GM04504 (cell line): ENCODE results near the gene ADRA2B.

ENCODE experiments used
- DNase-seq: peaks from one replicate; pipeline ENCODE4 v3.0.0-alpha.2; 2012; ENCODE audit warnings: low read depth

Gene ADRA2B

GRCh38 chr2:96116879-96117533 lies 635 bp upstream of the ADRA2B start:
- peak; percentile 7 for DNase-seq

GRCh38 chr2:96115631-96116423 lies 544 bp downstream of the ADRA2B start:
- DNase-seq: no peak

- no peak for DNase-seq
Measured at GRCh38 chr2:96114903-96115581, 1.3 kb downstream of the ADRA2B start.

GRCh38 chr2:96114546-96114902 lies 1.8 kb downstream of the ADRA2B start:
- DNase-seq: no peak

GRCh38 chr2:96113951-96114350 lies 2.4 kb downstream of the ADRA2B start:
- no peak for DNase-seq

DNA sequence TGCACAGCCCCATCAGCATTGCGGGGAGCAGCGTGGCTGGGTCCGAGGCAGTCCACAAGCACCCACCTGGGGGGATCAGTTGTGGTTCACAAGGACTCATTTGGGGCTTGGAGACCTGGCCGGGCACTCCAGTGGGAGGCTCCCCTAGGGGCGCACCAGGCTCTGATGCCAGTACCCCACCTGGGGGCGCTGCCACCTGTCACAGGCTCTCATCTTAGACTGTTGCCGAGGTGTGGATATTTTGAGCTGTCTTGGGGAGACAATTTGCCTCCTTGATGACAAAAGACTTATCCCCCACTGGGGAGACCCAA lies 3.0 kb downstream of the ADRA2B start:
- DNase-seq: no peak

DNA sequence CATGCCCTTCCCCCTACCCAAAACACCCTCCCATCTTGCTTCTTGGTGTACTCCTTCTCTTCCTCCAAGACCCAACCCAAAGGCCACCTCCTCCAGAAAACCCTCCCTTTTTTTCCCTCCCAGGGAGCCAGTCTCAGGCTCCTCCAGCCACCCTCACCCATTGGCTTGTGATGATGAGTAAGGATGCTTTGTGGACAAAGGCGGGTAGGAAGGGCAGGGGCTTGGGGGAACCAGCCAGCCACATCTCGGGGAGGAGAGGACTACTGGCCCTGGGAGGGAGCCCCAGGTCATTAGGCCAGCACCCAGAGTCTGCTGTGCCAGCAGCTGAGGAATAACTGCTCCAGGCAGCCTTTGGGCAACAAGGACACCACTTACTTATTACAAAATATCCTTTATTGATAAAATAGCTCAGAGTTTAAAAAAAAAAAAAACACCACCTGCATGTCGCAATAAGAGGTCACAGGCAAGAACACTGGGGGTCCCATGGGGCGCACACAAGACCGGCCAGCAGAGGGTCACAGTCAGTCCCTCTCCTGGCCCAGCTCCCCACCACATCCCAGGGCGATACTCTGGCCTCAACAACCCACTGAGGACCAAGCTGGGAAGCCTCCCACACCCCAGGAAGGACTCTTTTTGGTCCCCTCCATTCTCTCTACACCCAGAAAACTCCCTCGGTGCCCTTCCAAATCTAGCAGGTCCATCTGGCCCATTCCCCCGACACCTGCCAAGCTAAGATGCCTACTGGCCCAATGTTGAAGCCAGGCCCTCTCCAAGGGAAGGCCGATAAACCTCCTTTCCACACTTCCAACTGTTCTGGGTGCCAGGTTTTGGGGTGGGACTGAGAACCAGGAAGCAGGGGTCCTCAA lies 3.6 kb downstream of the ADRA2B start:
- no peak for DNase-seq

DNA sequence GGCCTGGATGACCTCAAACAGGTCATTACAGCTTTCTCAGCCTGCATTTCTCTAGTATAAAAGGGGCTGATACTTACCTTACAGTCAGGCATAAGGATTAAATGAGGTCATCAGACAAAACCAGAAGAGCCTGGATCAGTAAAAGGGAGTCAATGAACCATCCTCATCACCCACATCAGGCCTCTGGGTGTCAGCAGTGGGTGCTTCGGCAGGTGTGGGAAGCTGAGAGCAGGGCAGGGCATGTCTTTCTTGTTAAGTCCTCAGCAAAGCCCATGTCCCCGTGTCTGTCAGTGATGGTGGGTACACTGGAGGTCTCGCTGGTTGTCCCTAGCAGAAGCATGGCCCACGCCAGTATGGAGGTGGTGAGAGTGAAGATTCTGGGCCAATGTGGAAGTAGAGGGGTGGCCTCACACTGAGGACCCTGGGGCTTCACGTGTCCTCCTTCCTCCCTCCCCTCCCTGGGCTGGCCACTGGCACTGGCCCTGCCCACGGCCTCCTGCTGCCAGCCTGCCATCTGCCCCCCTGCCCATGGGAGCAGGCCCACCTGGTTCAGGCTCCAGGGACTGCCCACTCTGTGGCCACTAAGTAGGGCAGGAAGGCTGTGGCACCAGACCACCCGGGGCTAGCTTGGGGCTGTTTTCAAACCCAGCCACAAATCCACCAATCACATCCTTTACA lies 4.4 kb downstream of the ADRA2B start:
- DNase-seq: no peak

- no peak for DNase-seq
Measured at GRCh38 chr2:96111257-96111640, 5.1 kb downstream of the ADRA2B start.

- DNase-seq: no peak
Measured at GRCh38 chr2:96110621-96111256, 5.6 kb downstream of the ADRA2B start.

DNA sequence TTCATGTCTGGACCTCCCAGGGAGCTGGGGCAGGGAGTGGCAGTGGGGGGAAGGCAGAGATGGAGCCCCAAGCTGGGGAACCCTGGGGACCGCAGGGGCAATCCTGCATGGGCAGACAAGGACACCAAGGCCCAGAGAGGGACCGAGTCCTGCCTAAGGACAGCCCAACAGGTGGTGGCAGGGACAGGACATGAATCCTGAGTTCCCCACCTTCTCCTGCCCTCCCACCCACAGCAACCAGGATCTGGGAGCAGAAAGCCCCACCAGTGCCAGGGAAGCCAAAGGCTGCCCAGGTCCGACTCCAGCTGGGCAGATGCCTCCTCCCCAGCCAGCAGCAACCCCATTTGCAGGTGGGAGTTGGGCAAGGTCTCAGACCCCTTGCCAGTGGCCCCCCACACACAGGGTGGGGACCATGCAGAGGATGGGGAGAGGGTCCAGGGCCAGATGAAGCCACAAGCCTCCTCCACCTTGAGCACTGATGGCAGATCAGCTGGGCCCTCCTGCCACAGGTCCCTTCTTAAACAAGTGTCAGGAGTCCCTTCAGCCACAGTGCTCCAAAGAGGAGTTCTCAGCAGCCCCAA lies 6.3 kb downstream of the ADRA2B start:
- no peak for DNase-seq

- DNase-seq: no peak
Measured at GRCh38 chr2:96109361-96109680, 7.0 kb downstream of the ADRA2B start.

- peak; percentile 10 for DNase-seq
Measured at GRCh38 chr2:96108541-96109360, 7.6 kb downstream of the ADRA2B start.

DNA sequence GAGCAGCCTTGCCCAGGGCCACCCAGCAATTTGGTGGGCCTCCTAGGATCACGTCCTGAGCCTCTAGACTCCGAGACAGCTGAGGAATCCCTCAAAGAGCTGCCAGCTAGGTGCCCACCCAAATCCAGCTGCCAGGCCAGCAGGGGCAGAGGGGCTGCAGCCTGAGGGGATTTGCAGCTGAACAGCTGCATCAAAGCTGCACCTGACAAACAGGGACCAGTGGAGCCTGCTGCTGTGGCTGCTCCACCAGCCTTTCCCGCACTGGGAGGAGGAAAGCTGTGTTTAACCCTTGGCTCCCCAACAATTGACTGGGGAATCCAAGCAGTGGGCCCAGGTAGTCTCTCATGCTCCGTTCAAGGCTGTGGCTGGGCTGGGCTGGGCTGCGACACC lies 8.2 kb downstream of the ADRA2B start:
- no peak for DNase-seq

DNA sequence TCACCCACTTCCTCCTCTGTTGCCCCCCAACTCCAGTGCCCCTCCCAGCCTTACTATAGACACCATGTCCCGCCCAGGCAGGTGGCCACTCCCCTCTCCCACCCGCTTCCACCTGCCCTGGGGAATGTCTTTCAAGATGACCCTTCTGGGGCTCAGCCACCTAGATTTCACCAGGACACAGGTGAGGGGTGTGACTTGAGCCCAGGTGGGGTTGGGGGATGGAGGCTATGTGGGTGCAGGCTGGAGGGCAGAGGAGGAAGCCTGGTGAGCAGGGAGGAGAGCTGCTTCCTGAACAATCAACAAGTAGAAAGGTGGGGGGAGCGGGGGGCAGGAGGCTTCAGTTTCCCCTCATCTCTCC lies 8.7 kb downstream of the ADRA2B start:
- DNase-seq: no peak

- DNase-seq: no peak
Measured at GRCh38 chr2:96106991-96107707, 9.2 kb downstream of the ADRA2B start.

DNA sequence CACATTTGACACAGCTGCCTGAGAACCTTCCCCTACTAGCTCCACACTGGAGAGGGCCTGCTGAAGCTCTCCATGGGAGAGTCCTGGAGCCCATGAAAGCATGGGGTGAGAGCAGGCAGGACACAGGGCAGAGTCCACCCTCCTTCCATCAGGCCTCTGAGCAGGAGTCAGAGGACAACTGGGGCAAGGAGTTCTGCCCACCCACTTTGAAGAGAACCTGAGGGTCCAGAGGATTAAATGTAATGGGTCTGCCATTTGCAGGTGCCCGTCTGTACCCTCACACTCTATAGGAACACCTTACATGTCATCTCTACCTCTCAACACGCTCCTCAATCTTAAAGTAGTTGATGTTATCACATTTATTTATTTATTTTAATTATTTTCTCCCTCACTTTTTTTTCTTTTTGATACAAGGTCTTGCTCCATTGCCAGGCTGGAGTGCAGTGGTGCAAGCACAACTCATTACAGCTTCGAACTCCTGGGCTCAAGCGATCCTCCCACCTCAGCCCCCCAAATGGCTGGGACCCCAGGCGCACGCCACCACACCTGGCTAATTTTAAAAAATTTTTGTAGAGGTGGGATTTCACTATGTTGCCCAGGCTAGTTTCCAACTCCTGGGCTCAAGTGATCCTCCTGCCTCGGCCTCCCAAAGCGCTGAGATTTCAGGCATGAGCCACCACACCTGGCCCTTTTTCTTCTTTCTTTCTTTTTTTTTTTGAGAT lies 10.2 kb downstream of the ADRA2B start:
- DNase-seq: no peak

- DNase-seq: no peak
Measured at GRCh38 chr2:96105152-96105915, 11.0 kb downstream of the ADRA2B start.
